ACC112 (cell line): Measurements from ENCODE around the gene MMP19.
"Not testable (repeated sequence)": the region's sequence is repeated elsewhere in the genome, so short reads cannot be mapped to it uniquely, and the experiment has no call there.

Experiments used
- H2AFZ ChIP-seq: fragments of 200-600 bp; sonication (generic); one replicate; pipeline ENCODE4 v1.6.0; 2017; ENCODE audit warnings: antibody characterized with exemption, low read length; ENCODE audit not compliant: unreplicated experiment
- H3K27ac ChIP-seq: fragments of 200-600 bp; sonication (generic); 2 replicates; pipeline ENCODE4 v1.5.1; 2014; ENCODE audit warnings: low read depth, mild to moderate bottlenecking, antibody characterized with exemption, low read length, moderate library complexity
- H3K27me3 ChIP-seq: fragments of 200-600 bp; sonication (generic); 2 replicates; pipeline ENCODE4 v1.6.1; 2014; ENCODE audit warnings: mild to moderate bottlenecking, antibody characterized with exemption, low read length, moderate library complexity, mixed read lengths; ENCODE audit not compliant: insufficient read depth
- H3K36me3 ChIP-seq: fragments of 200-600 bp; sonication (generic); 2 replicates; pipeline ENCODE4 v1.6.1; 2016; ENCODE audit warnings: mild to moderate bottlenecking, antibody characterized with exemption, low read length, moderate library complexity, mixed read lengths; ENCODE audit not compliant: insufficient read depth
- H3K4me1 ChIP-seq: fragments of 200-600 bp; sonication (generic); one replicate; pipeline ENCODE4 v1.6.1; 2016; ENCODE audit warnings: low read length, mixed read lengths; ENCODE audit not compliant: insufficient read depth, unreplicated experiment, control insufficient read depth
- H3K4me3 ChIP-seq: fragments of 200-600 bp; sonication (generic); 2 replicates; pipeline ENCODE4 v1.5.1; 2014; ENCODE audit warnings: mild to moderate bottlenecking, low read depth, low read length
- H3K79me2 ChIP-seq: fragments of 200-600 bp; sonication (generic); one replicate; pipeline ENCODE4 v1.6.0; 2016; ENCODE audit warnings: low read length; ENCODE audit not compliant: control insufficient read depth, unreplicated experiment, insufficient read depth

MMP19 gene

DNA sequence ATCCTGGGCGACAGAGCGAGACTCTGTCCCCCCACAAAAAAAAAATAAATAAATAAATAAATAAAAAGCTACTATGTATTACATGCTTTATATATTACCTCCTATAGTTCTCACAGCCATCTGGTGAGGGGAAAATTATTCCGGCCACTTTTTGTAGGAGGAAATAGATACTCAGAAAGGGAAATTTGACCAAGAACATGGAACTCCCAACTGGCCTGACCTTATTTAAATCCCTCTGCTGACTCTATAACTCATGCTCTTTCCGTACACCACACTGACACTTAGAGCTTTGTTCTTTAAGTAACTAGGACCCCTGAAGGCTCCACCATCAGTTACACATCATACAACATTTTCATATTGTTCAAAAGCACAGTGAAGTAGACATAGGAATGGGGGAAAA, 2.2 kb upstream of the MMP19 start:
- Histone ChIP-seq H3K4me3 (no peak overlapping the region; the same call in 1 of the 2 replicates), H2AFZ (no peak overlapping the region), H3K27me3 (no peaks in the 10 kb centered on the region), H3K79me2 (peaks cover 16% of the 10 kb centered on the region), H3K27ac (peak overlapping the region; percentile 100), H3K36me3 (peaks cover 7% of the 10 kb centered on the region; the same call in 1 of the 2 replicates), H3K4me1 (peaks cover 58% of the 10 kb centered on the region)

DNA sequence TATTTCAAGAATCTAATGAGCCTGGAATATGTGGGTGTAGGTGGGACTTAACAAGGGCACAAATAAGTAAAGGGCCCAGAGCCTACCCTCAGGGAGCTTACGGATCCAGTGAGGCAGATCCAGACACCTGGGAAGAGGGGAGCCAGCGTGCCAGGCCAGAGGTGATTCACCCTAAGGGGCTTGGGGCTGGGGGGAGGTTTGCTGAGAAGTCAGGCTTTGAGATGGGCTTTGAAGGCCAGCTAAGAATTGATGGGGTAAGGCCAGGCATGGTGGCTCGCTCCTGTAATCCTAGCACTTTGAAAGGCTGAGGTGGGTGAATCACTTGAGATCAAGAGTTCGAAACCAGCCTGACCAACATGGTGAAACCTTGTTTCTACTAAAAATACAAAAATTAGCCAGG, 695 bp upstream of the MMP19 start:
- H3K4me3 ChIP-seq, result no peak overlapping the region
- no peaks in the 10 kb centered on the region for H3K27me3 ChIP-seq
- no peak overlapping the region for H2AFZ ChIP-seq
- H3K27ac ChIP-seq, result peak overlapping the region; percentile 50; the same call in 1 of the 2 replicates
- H3K36me3 ChIP-seq, result peaks cover 13% of the 10 kb centered on the region; the same call in 1 of the 2 replicates
- peaks cover 45% of the 10 kb centered on the region for H3K4me1 ChIP-seq
- peaks cover 16% of the 10 kb centered on the region for H3K79me2 ChIP-seq

DNA sequence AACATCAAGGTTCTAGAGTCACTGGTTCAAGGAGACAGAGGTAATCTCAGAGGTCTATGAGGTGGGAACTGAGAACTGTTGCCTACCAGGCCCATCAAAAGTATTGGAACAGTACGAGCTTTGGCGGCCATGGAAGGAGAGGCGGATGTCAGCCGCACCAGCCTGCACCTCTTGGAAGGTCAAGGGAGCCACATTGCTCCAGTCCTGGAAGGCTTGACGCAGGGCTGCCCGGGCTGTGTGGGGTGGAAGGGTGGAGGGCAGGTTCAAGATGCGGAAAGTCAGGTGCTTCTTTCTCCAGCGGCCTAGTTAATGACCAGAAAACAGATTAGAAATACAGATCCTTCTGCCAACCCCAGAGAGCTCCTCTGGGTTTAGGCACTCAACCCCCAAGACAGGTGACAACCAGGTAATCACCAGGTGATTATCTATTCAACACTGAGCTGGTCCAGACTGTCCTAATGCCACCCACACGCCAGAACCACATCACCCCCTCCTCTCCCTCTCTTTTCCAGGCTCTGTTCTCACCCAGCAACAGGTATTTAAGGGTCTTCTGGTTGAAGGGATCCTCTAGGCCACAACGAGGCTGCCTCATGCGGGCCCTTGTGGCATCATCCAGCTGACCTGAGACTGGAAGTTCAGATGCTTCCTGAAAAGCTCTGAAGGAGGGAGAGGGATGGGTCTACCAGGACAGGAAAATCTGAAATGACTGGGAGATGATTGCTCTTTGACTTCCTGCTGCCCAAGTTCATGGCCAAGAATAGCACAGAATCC, 2.0 kb downstream of the MMP19 start:
- no peaks in the 10 kb centered on the region for H3K27me3 ChIP-seq
- H3K36me3 ChIP-seq, result peaks cover 22% of the 10 kb centered on the region; the same call in 1 of the 2 replicates
- 0 out of 2 replicates have a peak overlapping the region, but pooled peaks have one; percentile 82 for H3K4me3 ChIP-seq
- H3K4me1 ChIP-seq, result peaks cover 24% of the 10 kb centered on the region
- no peak overlapping the region for H2AFZ ChIP-seq
- no peak overlapping the region for H3K27ac ChIP-seq
- peaks cover 16% of the 10 kb centered on the region for H3K79me2 ChIP-seq

GRCh38 chr12:55839345-55840140, 3.2 kb downstream of the MMP19 start:
- H3K36me3 ChIP-seq, result peaks cover 22% of the 10 kb centered on the region; the same call in 1 of the 2 replicates
- H3K27ac ChIP-seq, result no peak overlapping the region
- peaks cover 16% of the 10 kb centered on the region for H3K79me2 ChIP-seq
- H3K27me3 ChIP-seq, result no peaks in the 10 kb centered on the region
- H2AFZ ChIP-seq, result no peak overlapping the region
- H3K4me1 ChIP-seq, result peaks cover 15% of the 10 kb centered on the region
- H3K4me3 ChIP-seq, result no peak overlapping the region

GRCh38 chr12:55838361-55838760, 4.4 kb downstream of the MMP19 start:
- peaks cover 14% of the 10 kb centered on the region for H3K4me1 ChIP-seq
- no peak overlapping the region for H3K27ac ChIP-seq
- no peak overlapping the region for H2AFZ ChIP-seq
- peaks cover 22% of the 10 kb centered on the region; the same call in 1 of the 2 replicates for H3K36me3 ChIP-seq
- no peak overlapping the region for H3K4me3 ChIP-seq
- no peaks in the 10 kb centered on the region for H3K27me3 ChIP-seq
- H3K79me2 ChIP-seq, result peaks cover 16% of the 10 kb centered on the region

DNA sequence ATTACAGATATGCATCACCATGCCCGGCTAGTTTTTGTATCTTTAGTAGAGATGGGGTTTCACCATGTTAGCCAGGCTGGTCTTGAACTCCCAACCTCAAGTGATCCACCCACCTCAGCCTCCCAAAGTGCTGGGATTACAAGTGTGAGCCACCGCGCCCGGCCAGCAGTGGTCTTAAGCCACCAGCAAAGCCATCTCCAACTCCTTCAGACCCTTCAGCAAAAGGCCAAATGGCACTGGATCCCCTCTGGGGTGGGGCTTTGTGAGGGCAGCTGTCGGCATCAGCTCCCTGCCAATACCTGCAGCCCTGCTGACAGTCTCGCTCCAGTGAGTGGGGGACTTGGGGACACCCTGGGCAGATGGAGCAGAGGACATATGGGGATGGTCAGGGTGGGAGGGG, 8.3 kb downstream of the MMP19 start:
- H3K4me1 ChIP-seq, H3K27ac ChIP-seq, H2AFZ ChIP-seq, H3K27me3 ChIP-seq, H3K4me3 ChIP-seq: not testable (repeated sequence)
- 0 out of 2 replicates have a peak, but pooled peaks cover 13% of the 10 kb centered on the region for H3K36me3 ChIP-seq
- H3K79me2 ChIP-seq, result peaks cover 11% of the 10 kb centered on the region

GRCh38 chr12:55833056-55833455, 9.7 kb downstream of the MMP19 start:
- H3K4me3 ChIP-seq, result no peak overlapping the region
- peaks cover 14% of the 10 kb centered on the region for H3K4me1 ChIP-seq
- no peaks in the 10 kb centered on the region for H3K27me3 ChIP-seq
- no peak overlapping the region for H2AFZ ChIP-seq
- no peak overlapping the region for H3K27ac ChIP-seq
- 0 out of 2 replicates have a peak, but pooled peaks cover 5% of the 10 kb centered on the region for H3K36me3 ChIP-seq
- H3K79me2 ChIP-seq, result peaks cover 20% of the 10 kb centered on the region

GRCh38 chr12:55831447-55831815, 11.3 kb downstream of the MMP19 start:
- H3K27ac ChIP-seq, result peak overlapping the region; percentile 78

GRCh38 chr12:55830601-55831446, 11.9 kb downstream of the MMP19 start:
- Histone ChIP-seq H3K4me1 (peaks cover 24% of the 10 kb centered on the region), H3K27me3 (no peaks in the 10 kb centered on the region), H3K27ac (peak overlapping the region; percentile 78), H2AFZ (peak overlapping the region; percentile 34), H3K4me3 (peak overlapping the region; percentile 93), H3K36me3 (0 out of 2 replicates have a peak, but pooled peaks cover 6% of the 10 kb centered on the region), H3K79me2 (peaks cover 38% of the 10 kb centered on the region)

More at GRCh38 chr12:55831447-55831815, 11.3 kb downstream of the MMP19 start:
- H3K27me3 ChIP-seq, result no peaks in the 10 kb centered on the region
- peaks cover 24% of the 10 kb centered on the region for H3K4me1 ChIP-seq
- no peak overlapping the region for H2AFZ ChIP-seq
- peak overlapping the region; percentile 93 for H3K4me3 ChIP-seq
- H3K79me2 ChIP-seq, result peaks cover 32% of the 10 kb centered on the region
- 0 out of 2 replicates have a peak, but pooled peaks cover 8% of the 10 kb centered on the region for H3K36me3 ChIP-seq
